Adrenal gland (tissue), 12 donors: ENCODE results near the gene MLLT3. TPM values are rescaled to one million over a fixed set of nuclear protein-coding genes. Genes with fewer than 3 reads are reported as not detected.

Experiments used
- DNase-seq, 7 donors: peaks; one replicate each; pipeline ENCODE4 v3.0.0-alpha.2; 2019 to 2020
- H3K27ac ChIP-seq, 5 donors: fragments of 200-600 bp; sonication (generic) in 4 of 5; 1 replicate in 3 of 5; 2 replicates in 2 of 5; pipeline versions ENCODE4 v1.5.1 to v1.8.0; 2016 to 2020; ENCODE audit warnings: mild to moderate bottlenecking in 1 of 5
- H3K27me3 ChIP-seq: fragments of 200-600 bp; 2 replicates; pipeline ENCODE4 v1.8.0; 2021
- H3K36me3 ChIP-seq, 2 donors: fragments of 200-600 bp; replicated peaks in 1 of 2; 1 replicate in 1 of 2; 2 replicates in 1 of 2; pipeline versions ENCODE4 v1.5.1 to v1.8.0; 2018 to 2022
- H3K4me1 ChIP-seq, 2 donors: fragments of 200-600 bp; replicated peaks in 1 of 2; 1 replicate in 1 of 2; 2 replicates in 1 of 2; pipeline versions ENCODE4 v1.5.1 to v1.8.0; 2018 to 2021
- H3K4me3 ChIP-seq, 4 donors: fragments of 200-600 bp; sonication (generic) in 3 of 4; one replicate each; pipeline ENCODE4 v1.5.1; 2016 to 2018
- H3K9me3 ChIP-seq, 3 donors: fragments of 200-600 bp; sonication (generic) in 1 of 3; replicated peaks in 1 of 3; 1 replicate in 2 of 3; 2 replicates in 1 of 3; pipeline versions ENCODE4 v1.5.1 to v1.8.0; 2016 to 2021
- CTCF ChIP-seq, 6 experiments: fragments of 450-650 bp in 4 of 6; fragments of 200-600 bp in 2 of 6; sonication (generic) in 1 of 6; IDR thresholded peaks; 1 replicate in 5 of 6; 2 replicates in 1 of 6; pipeline versions ENCODE4 v1.5.1 to v1.8.0; 2016 to 2021; ENCODE audit warnings: antibody characterized with exemption in 6 of 6, mild to moderate bottlenecking in 2 of 6, moderate library complexity in 1 of 6
- POLR2A ChIP-seq, 2 donors: fragments of 450-650 bp; IDR thresholded peaks; one replicate each; pipeline ENCODE4 v1.6.1; 2017; ENCODE audit warnings: antibody characterized with exemption in 2 of 2, mild to moderate bottlenecking in 2 of 2, moderate library complexity in 1 of 2
- WGBS, 4 donors: extraction: QIAGEN DNeasy Blood & Tissue Kit in 2 of 4; methylation state at CpG; one replicate each; pipeline versions ENCODE4 v1.1.5 to v1.1.7; 2013 to 2017; 5-methylcytosine and 5-hydroxymethylcytosine counted together
- intact Hi-C, 2 donors: fragments of 100-400 bp; cut with DNase I; formaldehyde crosslinking; loops; one replicate each; pipeline versions ENCODE4 v1.14.1 to v1.15.0; 2022 to 2023
- polyA plus RNA-seq, 3 donors: library from polyadenylated mRNA; stranded (reverse); fragments of 200-250 nt in 2 of 3; fragments of 350-450 nt in 1 of 3; fragmentation: Illumina TruSeq in 1 of 3; extraction: RNeasy Lipid Tissue Mini Kit (QIAGEN cat#74804) in 1 of 3; gene quantifications; one replicate each; pipeline ENCODE4 v1.2.3, GENCODE V29; 2013 to 2014
- total RNA-seq, 9 donors: library from RNA; depleted of rRNA in 4 of 9; stranded (reverse); fragments of >200 nt in 4 of 9; fragments of 120-200 nt in 1 of 9; fragmentation: NEBNext Ultra II Directional in 1 of 9; extraction: Animal tissue kit (Norgen Biotek cat#: 25700) in 1 of 9; gene quantifications; one replicate each; pipeline versions ENCODE4 v1.1.0 to v1.2.4, GENCODE V29; 2013 to 2023
- donor health status: healthy with polysubstance abuse.
- donor health status: Bipolar disorder and iron deficiency.
- donor health status: DM: yes; HTN: yes; CAD: no.
- donor health status: DM: no; HTN: no; CAD: no.
- donor health status: DM: no; HTN: no; CAD: no.
- donor health status: DM: yes; HTN: yes; CAD: no.

Gene MLLT3
- total and polyA plus RNA-seq, 12 donors = 11.0 to 37.7 (median 17.9) TPM

- intact Hi-C loops = no loop called here
- WGBS, 4 donors = 83 to 90% (median 86%) methylated on average over 4 of the region's 4 CpGs
- Histone ChIP-seq H3K27me3 (no peaks in the 10 kb centered on the region), H3K9me3 (no peaks in the 10 kb centered on the region), H3K36me3 (no peaks in the 10 kb centered on the region), H3K4me1 (no peaks in the 10 kb centered on the region), H3K4me3 (no peak overlapping the region), H3K27ac (no peak overlapping the region)
- no peak for DNase-seq
- no peak for TF ChIP-seq POLR2A (IDR thresholded peaks at IDR 0.05)
- no peak for TF ChIP-seq CTCF (IDR thresholded peaks at IDR 0.05)
These were observed 225.0 kb downstream of the MLLT3 start for GRCh38 chr9:20397348-20397747.

GRCh38 chr9:20396509-20396908 lies 225.8 kb downstream of the MLLT3 start:
- no peaks in the 10 kb centered on the region for H3K27me3 ChIP-seq
- no peak for TF ChIP-seq POLR2A (IDR thresholded peaks at IDR 0.05)
- TF ChIP-seq CTCF (IDR thresholded peaks at IDR 0.05) = no peak
- intact Hi-C loops = no loop called here
- no peak for DNase-seq
- H3K9me3 ChIP-seq = no peaks in the 10 kb centered on the region
- no peak overlapping the region for H3K4me3 ChIP-seq
- H3K27ac ChIP-seq = no peak overlapping the region
- no peaks in the 10 kb centered on the region for H3K36me3 ChIP-seq
- 95 to 98% (median 96%) methylated on average over 2 of the region's 2 CpGs for WGBS, 4 donors
- no peaks in the 10 kb centered on the region for H3K4me1 ChIP-seq

- no peaks in the 10 kb centered on the region for H3K9me3 ChIP-seq
- no peak for DNase-seq
- intact Hi-C loops = no loop called here
- H3K27ac ChIP-seq = no peak overlapping the region
- TF ChIP-seq CTCF (IDR thresholded peaks at IDR 0.05) = no peak
- no peak for TF ChIP-seq POLR2A (IDR thresholded peaks at IDR 0.05)
- H3K4me1 ChIP-seq = no peaks in the 10 kb centered on the region
- H3K27me3 ChIP-seq = no peaks in the 10 kb centered on the region
- H3K4me3 ChIP-seq = no peak overlapping the region
- no peaks in the 10 kb centered on the region for H3K36me3 ChIP-seq
- WGBS, 4 donors = 72 to 84% (median 79%) methylated on average over 2 of the region's 2 CpGs
These were observed 226.6 kb downstream of the MLLT3 start for GRCh38 chr9:20395651-20396050.

GRCh38 chr9:20394969-20395368 lies 227.3 kb downstream of the MLLT3 start:
- Histone ChIP-seq H3K27ac (no peak overlapping the region), H3K4me1 (no peaks in the 10 kb centered on the region), H3K4me3 (no peak overlapping the region), H3K9me3 (no peaks in the 10 kb centered on the region), H3K36me3 (no peaks in the 10 kb centered on the region), H3K27me3 (no peaks in the 10 kb centered on the region)
- no peak for TF ChIP-seq CTCF (IDR thresholded peaks at IDR 0.05)
- no peak for TF ChIP-seq POLR2A (IDR thresholded peaks at IDR 0.05)
- intact Hi-C loops = no loop called here
- WGBS, 4 donors = 70 to 78% (median 76%) methylated on average over 5 of the region's 5 CpGs
- no peak for DNase-seq
